ENCODE measurements around the gene ZFP28.
A peak's percentile ranks its signal among the peaks of the same experiment; 100 is the strongest.

Gene ZFP28

GRCh38 chr19:56595548-56595899 is 56.8 kb downstream of the ZFP28 start (continued):
- TF ChIP-seq SP3 (tag by site-specific recombination; IDR thresholded peaks at IDR 0.05) (no peak), ZSCAN18 (tag by site-specific recombination; IDR thresholded peaks at IDR 0.05) (no peak), ZBTB26 (tag by site-specific recombination; optimal IDR thresholded peaks at IDR 0.05) (peak; percentile 49), ZNF112 (tag by site-specific recombination; IDR thresholded peaks at IDR 0.05) (no peak), ZNF366 (tag by site-specific recombination; conservative IDR thresholded peaks at IDR 0.05) (no peak), ZNF473 (tag by site-specific recombination; IDR thresholded peaks at IDR 0.05) (no peak), PRDM4 (tag by site-specific recombination; IDR thresholded peaks at IDR 0.05) (0 out of 2 replicates have a peak, but pooled peaks have one; percentile 8), ZNF292 (tag by site-specific recombination; IDR thresholded peaks at IDR 0.05; ENCODE audit: borderline replicate concordance, low read depth) (no peak), ZNF423 (tag by site-specific recombination; IDR thresholded peaks at IDR 0.05) (no peak), MZF1 (tag by site-specific recombination; IDR thresholded peaks at IDR 0.05; ENCODE audit: borderline replicate concordance) (no peak), ZBTB48 (tag by site-specific recombination; IDR thresholded peaks at IDR 0.05) (no peak; the same call in none of the 2 replicates), ZNF140 (tag by site-specific recombination; IDR thresholded peaks at IDR 0.05) (no peak), ZNF529 (tag by site-specific recombination; IDR thresholded peaks at IDR 0.05; ENCODE audit: insufficient replicate concordance) (no peak), SP7 (tag by site-specific recombination; IDR thresholded peaks at IDR 0.05) (0 out of 2 replicates have a peak, but pooled peaks have one; percentile 8), ZNF792 (tag by site-specific recombination; IDR thresholded peaks at IDR 0.05) (0 out of 2 replicates have a peak, but pooled peaks have one; percentile 68), ZNF544 (tag by site-specific recombination; IDR thresholded peaks at IDR 0.05) (no peak), ZNF114 (tag by site-specific recombination; IDR thresholded peaks at IDR 0.05) (no peak), ZNF791 (tag by site-specific recombination; IDR thresholded peaks at IDR 0.05) (0 out of 2 replicates have a peak, but pooled peaks have one; percentile 14), GFI1B (tag by site-specific recombination; IDR thresholded peaks at IDR 0.05) (no peak), ZNF692 (tag by site-specific recombination; IDR thresholded peaks at IDR 0.05) (0 out of 2 replicates have a peak, but pooled peaks have one; percentile 33), CTCF (tag by site-specific recombination; IDR thresholded peaks at IDR 0.05) (no peak), ZNF146 (tag by site-specific recombination; IDR thresholded peaks at IDR 0.05) (no peak), ZNF549 (tag by site-specific recombination; IDR thresholded peaks at IDR 0.05) (no peak), ZFP37 (tag by site-specific recombination; IDR thresholded peaks at IDR 0.05) (0 out of 2 replicates have a peak, but pooled peaks have one; percentile 30), ZBTB49 (tag by site-specific recombination; IDR thresholded peaks at IDR 0.05; ENCODE audit: low read depth) (no peak), ZNF248 (tag by site-specific recombination; IDR thresholded peaks at IDR 0.05) (peak; percentile 6; the same call in 1 of the 2 replicates), ZNF19 (tag by site-specific recombination; IDR thresholded peaks at IDR 0.05; ENCODE audit: low read depth) (no peak)

All from HEK293 (cell line).